IMR-90 (cell line): ENCODE data around the gene TRIM46.

ENCODE experiments used
- MXI1 ChIP-seq: IDR thresholded peaks from 2 replicates; pipeline ENCODE4 v1.6.1; 2012; ENCODE audit warnings: low read depth, mild to moderate bottlenecking, low read length, moderate library complexity, borderline replicate concordance
- SMC3 ChIP-seq: fragments of 150-350 bp; IDR thresholded peaks from 2 replicates; pipeline ENCODE4 v1.6.1; 2016; ENCODE audit warnings: low read depth, mild to moderate bottlenecking, antibody characterized with exemption, low read length, moderate library complexity
- TF ChIP-seq, protein P1 (sequence below): conservative IDR thresholded peaks from 2 replicates; pipeline ENCODE4 v1.5.1; 2012; ENCODE audit warnings: mild to moderate bottlenecking, low read depth, low read length, improper control_type of control experiment

DNA sequence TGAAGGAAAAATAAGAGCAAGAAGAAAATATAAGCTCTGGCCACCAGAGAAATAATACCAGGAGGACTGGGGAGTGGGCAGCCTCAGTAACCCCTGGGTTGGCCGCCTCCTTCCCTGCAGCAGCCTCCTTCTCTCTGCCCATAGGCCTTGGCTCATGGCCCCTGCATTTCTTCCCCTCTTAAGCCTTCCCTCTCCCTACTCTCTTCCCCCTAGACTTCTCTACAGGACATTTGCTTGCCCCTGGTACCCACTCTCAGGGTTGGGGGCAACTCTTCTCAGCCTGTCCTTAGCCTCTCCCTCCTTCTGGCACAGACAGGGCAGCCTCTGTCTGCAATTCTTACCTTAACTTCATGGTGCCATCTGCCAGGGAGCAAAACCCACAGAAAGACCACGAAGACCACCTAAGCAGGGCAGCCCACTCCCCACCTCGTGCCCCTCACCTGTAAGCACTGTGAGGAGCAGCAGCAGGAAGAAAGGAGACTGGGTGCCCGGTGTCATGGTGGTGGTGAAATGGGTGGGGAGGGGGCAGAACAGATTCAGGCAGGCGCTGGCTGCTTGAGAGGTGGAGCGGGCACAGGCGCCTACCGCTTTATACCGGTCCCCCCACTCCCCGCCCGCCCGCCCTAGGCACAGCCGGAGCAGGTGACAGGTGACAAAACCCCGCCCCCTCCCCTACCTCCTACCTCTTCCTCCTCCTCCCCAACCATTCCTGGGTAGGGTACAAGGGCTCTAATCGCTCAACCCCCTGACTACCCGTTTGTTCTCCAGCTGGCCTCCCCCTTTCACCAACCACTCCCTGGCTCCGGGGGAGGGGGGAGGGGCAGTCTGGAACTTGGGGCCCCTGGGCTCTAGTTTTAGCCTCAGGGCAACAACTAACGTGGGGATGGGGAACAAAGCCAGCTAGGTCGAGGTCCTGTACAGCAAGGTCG is 19.0 kb downstream of the TRIM46 start:
- TF ChIP-seq, protein P1, sequence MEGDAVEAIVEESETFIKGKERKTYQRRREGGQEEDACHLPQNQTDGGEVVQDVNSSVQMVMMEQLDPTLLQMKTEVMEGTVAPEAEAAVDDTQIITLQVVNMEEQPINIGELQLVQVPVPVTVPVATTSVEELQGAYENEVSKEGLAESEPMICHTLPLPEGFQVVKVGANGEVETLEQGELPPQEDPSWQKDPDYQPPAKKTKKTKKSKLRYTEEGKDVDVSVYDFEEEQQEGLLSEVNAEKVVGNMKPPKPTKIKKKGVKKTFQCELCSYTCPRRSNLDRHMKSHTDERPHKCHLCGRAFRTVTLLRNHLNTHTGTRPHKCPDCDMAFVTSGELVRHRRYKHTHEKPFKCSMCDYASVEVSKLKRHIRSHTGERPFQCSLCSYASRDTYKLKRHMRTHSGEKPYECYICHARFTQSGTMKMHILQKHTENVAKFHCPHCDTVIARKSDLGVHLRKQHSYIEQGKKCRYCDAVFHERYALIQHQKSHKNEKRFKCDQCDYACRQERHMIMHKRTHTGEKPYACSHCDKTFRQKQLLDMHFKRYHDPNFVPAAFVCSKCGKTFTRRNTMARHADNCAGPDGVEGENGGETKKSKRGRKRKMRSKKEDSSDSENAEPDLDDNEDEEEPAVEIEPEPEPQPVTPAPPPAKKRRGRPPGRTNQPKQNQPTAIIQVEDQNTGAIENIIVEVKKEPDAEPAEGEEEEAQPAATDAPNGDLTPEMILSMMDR: no peak
- TF ChIP-seq SMC3 (no peak), MXI1 (no peak)
